Measurements from ENCODE around the gene AFAP1L2. TPM values are rescaled to one million over a fixed set of nuclear protein-coding genes. Genes with fewer than 3 reads are reported as not detected.

The AFAP1L2 gene
- total RNA-seq, 5 donors from 2014 or later (not counting 1 experiment from before 2014, with no cell fraction given) = 1.0 to 3.8 (median 2.1) TPM

DNA sequence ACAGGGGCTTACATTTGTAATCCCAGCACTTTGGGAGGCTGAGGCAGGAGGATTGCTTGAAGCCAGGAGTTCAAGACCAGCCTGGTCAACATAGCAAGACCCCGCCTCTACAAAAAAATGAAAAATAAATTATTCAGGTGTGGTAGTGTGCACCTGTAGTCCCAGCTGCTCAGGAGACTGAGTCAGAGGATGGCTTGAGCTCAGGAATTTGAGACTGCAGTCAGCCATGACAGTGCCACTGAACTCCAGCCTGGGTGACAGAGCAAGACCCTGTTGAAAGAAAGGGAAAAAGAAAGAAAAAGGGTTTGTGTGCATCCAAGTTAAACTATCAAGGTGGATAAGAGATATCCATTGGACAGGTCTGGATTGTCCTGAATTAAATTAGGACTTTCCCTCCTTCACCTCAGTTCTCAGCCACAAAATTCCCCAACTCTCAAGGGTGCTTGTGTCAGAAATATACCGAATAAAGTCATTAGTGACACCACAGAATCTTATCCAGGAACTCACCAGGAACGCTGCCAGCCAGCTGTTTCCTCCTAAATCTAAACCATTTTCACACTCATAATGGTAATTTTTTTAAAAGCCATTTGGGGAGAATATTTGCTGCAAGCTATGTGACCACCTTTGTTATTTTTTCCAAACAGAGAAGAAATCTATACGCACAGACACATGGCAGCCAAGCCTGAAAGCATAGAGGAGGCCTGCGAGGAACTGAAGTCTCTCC, 12.0 kb downstream of the AFAP1L2 start:
- WGBS (ENCODE audit: insufficient coverage) = 56% methylated on average over 2 of the region's 5 CpGs
- CTCF ChIA-PET = no interaction called here
- H3K4me1 Mint-ChIP-seq = peaks cover 0 to 4% (median 0%) of the 10 kb centered on the region in 3 donors
- no peaks in the 10 kb centered on the region for H3K36me3 ChIP-seq (ENCODE audit: control insufficient read depth in 2 of 2, extremely low read depth in 1 of 2, insufficient read depth in 1 of 2, low read length in 1 of 2)
- H3K27me3 ChIP-seq (replicated peaks in 1 of 2; ENCODE audit: control insufficient read depth in 2 of 2, extremely low read depth in 1 of 2, insufficient read depth in 2 of 2, low read length in 1 of 2) = peaks cover 0 to 40% of the 10 kb centered on the region in 2 experiments
- H3K4me3 Mint-ChIP-seq = no peak overlapping the region
- no peaks in the 10 kb centered on the region for H3K9me3 Mint-ChIP-seq
- POLR2A ChIA-PET = interaction anchor here in 1 of 2 donors (0.6 kb wide), 1 partner anchor 282 kb away, joined by 3 read pairs; no protein-coding TSS in a partner anchor
- H3K27ac ChIP-seq (ENCODE audit: low read length) = no peak overlapping the region
- H3K36me3 Mint-ChIP-seq = no peaks in the 10 kb centered on the region
- DNase-seq (no peak), ATAC-seq (replicated peaks in 1 of 4) (no peak)
- peaks cover 12 to 47% of the 10 kb centered on the region in 2 donors for H3K27me3 Mint-ChIP-seq
- no peak overlapping the region for H3K27ac Mint-ChIP-seq
- H3K9me3 ChIP-seq = no peaks in the 10 kb centered on the region
- H3K4me3 ChIP-seq (ENCODE audit: control insufficient read depth in 1 of 2, extremely low read depth in 1 of 2, low read length in 1 of 2) = no peak overlapping the region
- H3K4me1 ChIP-seq (ENCODE audit: control insufficient read depth in 1 of 2, extremely low read depth in 1 of 2, insufficient read depth in 2 of 2, low read length in 2 of 2) = no peaks in the 10 kb centered on the region

DNA sequence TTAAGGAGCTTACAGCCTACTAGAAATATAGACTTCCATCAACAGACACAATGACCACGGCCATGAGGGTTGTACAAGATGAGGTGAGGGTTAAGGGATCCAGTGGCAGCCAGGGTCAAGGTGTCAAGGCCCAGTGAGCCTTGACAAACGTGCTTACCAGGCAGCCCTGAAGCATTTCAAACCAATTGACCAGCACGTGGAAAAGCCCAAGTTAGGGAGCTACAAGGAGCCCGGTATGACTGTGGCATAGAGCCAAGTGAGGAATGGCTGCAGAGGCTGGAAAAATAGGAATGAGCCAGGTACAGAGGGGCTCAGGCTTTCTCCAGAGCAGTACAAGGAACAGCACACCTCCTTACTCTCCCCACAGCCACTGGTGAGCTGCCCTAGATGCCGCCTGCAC, 12.7 kb downstream of the AFAP1L2 start:
- no peak for DNase-seq
- Histone ChIP-seq H3K9me3 (no peaks in the 10 kb centered on the region), H3K36me3 (ENCODE audit: control insufficient read depth in 2 of 2, extremely low read depth in 1 of 2, insufficient read depth in 1 of 2, low read length in 1 of 2) (no peaks in the 10 kb centered on the region), H3K4me1 (ENCODE audit: control insufficient read depth in 1 of 2, extremely low read depth in 1 of 2, insufficient read depth in 2 of 2, low read length in 2 of 2) (no peaks in the 10 kb centered on the region), H3K4me3 (ENCODE audit: control insufficient read depth in 1 of 2, extremely low read depth in 1 of 2, low read length in 1 of 2) (no peak overlapping the region), H3K27me3 (replicated peaks in 1 of 2; ENCODE audit: control insufficient read depth in 2 of 2, extremely low read depth in 1 of 2, insufficient read depth in 2 of 2, low read length in 1 of 2) (peaks cover 0 to 40% of the 10 kb centered on the region in 2 experiments), H3K27ac (ENCODE audit: low read length) (no peak overlapping the region)
- Mint-ChIP-seq H3K36me3 (no peaks in the 10 kb centered on the region), H3K4me3 (no peak overlapping the region), H3K4me1 (no peaks in the 10 kb centered on the region), H3K27me3 (peaks cover 12 to 43% of the 10 kb centered on the region in 2 donors), H3K27ac (no peak overlapping the region), H3K9me3 (no peaks in the 10 kb centered on the region)
- POLR2A ChIA-PET = interaction anchor here in 1 of 2 donors (0.7 kb wide), 1 partner anchor 9 kb away, joined by 3 read pairs; no protein-coding TSS in a partner anchor
- WGBS (ENCODE audit: insufficient coverage) = 56% methylated on average over 2 of the region's 5 CpGs
- CTCF ChIA-PET = no interaction called here
- no peak for ATAC-seq (replicated peaks in 1 of 4)

DNA sequence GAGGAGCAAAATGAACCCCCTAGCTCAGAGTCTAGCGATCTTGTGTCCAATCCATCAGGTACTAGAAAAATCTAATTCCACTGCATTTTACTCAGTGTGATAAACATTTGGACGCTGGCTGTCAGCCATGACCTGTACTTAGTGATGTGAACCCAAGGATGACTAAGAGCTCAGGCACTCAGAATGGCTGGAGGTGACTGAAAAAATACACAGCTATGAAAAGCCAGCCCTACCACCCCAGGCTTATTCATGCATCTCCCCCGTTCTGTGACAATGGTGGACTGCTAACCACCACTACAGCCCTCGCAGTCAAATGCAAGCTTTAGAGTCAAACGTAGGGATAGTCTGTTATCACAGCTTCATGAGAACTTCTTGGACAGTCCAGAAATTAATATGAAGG, 14.9 kb downstream of the AFAP1L2 start:
- no peak for ATAC-seq (replicated peaks in 1 of 4)
- Histone ChIP-seq H3K9me3 (no peaks in the 10 kb centered on the region), H3K27me3 (replicated peaks in 1 of 2; ENCODE audit: control insufficient read depth in 2 of 2, extremely low read depth in 1 of 2, insufficient read depth in 2 of 2, low read length in 1 of 2) (peaks cover 0 to 39% of the 10 kb centered on the region in 2 experiments), H3K4me1 (ENCODE audit: control insufficient read depth in 1 of 2, extremely low read depth in 1 of 2, insufficient read depth in 2 of 2, low read length in 2 of 2) (no peaks in the 10 kb centered on the region), H3K36me3 (ENCODE audit: control insufficient read depth in 2 of 2, extremely low read depth in 1 of 2, insufficient read depth in 1 of 2, low read length in 1 of 2) (no peaks in the 10 kb centered on the region), H3K27ac (ENCODE audit: low read length) (no peak overlapping the region), H3K4me3 (ENCODE audit: control insufficient read depth in 1 of 2, extremely low read depth in 1 of 2, low read length in 1 of 2) (no peak overlapping the region)
- ChIA-PET CTCF (no interaction called here), POLR2A (no interaction called here)
- Mint-ChIP-seq H3K36me3 (no peaks in the 10 kb centered on the region), H3K27me3 (peaks cover 3 to 24% of the 10 kb centered on the region in 2 donors), H3K27ac (no peak overlapping the region), H3K9me3 (no peaks in the 10 kb centered on the region), H3K4me1 (no peaks in the 10 kb centered on the region), H3K4me3 (no peak overlapping the region)
- WGBS (ENCODE audit: insufficient coverage) = 60% methylated on average over 1 of the region's 5 CpGs
- DNase-seq = no peak

DNA sequence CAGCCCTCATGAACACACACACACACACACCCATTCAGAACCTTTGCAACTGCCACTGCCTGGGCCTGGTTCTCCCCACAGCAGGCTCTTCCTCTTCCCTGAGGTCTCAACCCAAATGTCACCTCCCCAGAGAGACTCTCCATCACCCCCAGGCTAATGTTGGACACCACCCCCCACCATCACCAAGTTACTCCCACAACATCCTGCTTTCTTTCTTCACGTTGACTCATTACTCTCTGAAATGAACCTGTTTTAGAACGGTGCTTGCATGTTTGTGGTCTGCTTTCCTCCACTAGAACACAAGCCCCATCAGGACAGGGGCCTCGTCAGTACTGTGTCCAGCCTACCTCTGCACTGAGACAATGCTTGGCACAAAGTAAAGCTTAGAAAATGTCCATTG, 16.0 kb downstream of the AFAP1L2 start:
- ChIA-PET POLR2A (no interaction called here), CTCF (interaction anchor here in 1 of 2 donors (0.5 to 0.9 kb wide), 2 partner anchors 17 to 286 kb away, joined by 5 to 6 read pairs; no protein-coding TSS in a partner anchor)
- H3K9me3 ChIP-seq = no peaks in the 10 kb centered on the region
- H3K4me1 ChIP-seq (ENCODE audit: control insufficient read depth in 1 of 2, extremely low read depth in 1 of 2, insufficient read depth in 2 of 2, low read length in 2 of 2) = no peaks in the 10 kb centered on the region
- Mint-ChIP-seq H3K9me3 (no peaks in the 10 kb centered on the region), H3K4me1 (no peaks in the 10 kb centered on the region), H3K36me3 (no peaks in the 10 kb centered on the region), H3K27me3 (peaks cover 0 to 14% of the 10 kb centered on the region in 2 donors), H3K4me3 (no peak overlapping the region), H3K27ac (no peak overlapping the region)
- no peaks in the 10 kb centered on the region for H3K36me3 ChIP-seq (ENCODE audit: control insufficient read depth in 2 of 2, extremely low read depth in 1 of 2, insufficient read depth in 1 of 2, low read length in 1 of 2)
- WGBS (ENCODE audit: insufficient coverage) = 20% methylated on average over 1 of the region's 3 CpGs
- H3K27ac ChIP-seq (ENCODE audit: low read length) = no peak overlapping the region
- no peak overlapping the region for H3K4me3 ChIP-seq (ENCODE audit: control insufficient read depth in 1 of 2, extremely low read depth in 1 of 2, low read length in 1 of 2)
- no peak for ATAC-seq (replicated peaks in 1 of 4)
- H3K27me3 ChIP-seq (replicated peaks in 1 of 2; ENCODE audit: control insufficient read depth in 2 of 2, extremely low read depth in 1 of 2, insufficient read depth in 2 of 2, low read length in 1 of 2) = peaks cover 0 to 29% of the 10 kb centered on the region in 2 experiments
- no peak for DNase-seq

DNA sequence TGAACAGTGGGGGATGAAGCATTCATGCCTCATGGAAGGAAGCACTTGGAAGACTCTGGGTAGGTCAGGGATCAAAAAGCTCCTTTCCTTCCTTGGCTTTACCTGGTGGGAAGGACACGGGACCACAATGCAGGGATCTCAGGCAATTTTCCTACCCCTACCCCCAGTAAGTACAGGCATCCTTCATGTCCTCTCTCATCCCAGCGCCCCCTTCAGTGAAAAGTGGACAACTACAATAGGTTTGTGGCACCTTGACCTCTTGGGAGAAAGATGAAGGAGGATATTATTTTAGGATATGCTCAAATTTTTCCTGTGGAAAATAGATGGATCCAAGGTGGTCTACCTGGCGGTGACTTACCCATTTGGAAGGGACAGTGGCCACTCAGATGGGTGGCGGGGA, 16.5 kb downstream of the AFAP1L2 start:
- no peaks in the 10 kb centered on the region for H3K9me3 Mint-ChIP-seq
- Histone ChIP-seq H3K27me3 (replicated peaks in 1 of 2; ENCODE audit: control insufficient read depth in 2 of 2, extremely low read depth in 1 of 2, insufficient read depth in 2 of 2, low read length in 1 of 2) (peaks cover 0 to 24% of the 10 kb centered on the region in 2 experiments), H3K4me3 (ENCODE audit: control insufficient read depth in 1 of 2, extremely low read depth in 1 of 2, low read length in 1 of 2) (no peak overlapping the region), H3K4me1 (ENCODE audit: control insufficient read depth in 1 of 2, extremely low read depth in 1 of 2, insufficient read depth in 2 of 2, low read length in 2 of 2) (no peaks in the 10 kb centered on the region), H3K9me3 (no peaks in the 10 kb centered on the region), H3K36me3 (ENCODE audit: control insufficient read depth in 2 of 2, extremely low read depth in 1 of 2, insufficient read depth in 1 of 2, low read length in 1 of 2) (no peaks in the 10 kb centered on the region), H3K27ac (ENCODE audit: low read length) (no peak overlapping the region)
- peaks cover 0 to 15% of the 10 kb centered on the region in 2 donors for H3K27me3 Mint-ChIP-seq
- no peak overlapping the region for H3K4me3 Mint-ChIP-seq
- no peak overlapping the region for H3K27ac Mint-ChIP-seq
- ATAC-seq (replicated peaks in 1 of 4) = no peak
- ChIA-PET POLR2A (no interaction called here), CTCF (interaction anchor here in 1 of 2 donors (0.9 kb wide), 1 partner anchor 17 kb away, joined by 5 read pairs; no protein-coding TSS in a partner anchor)
- no peaks in the 10 kb centered on the region for H3K4me1 Mint-ChIP-seq
- no peak for DNase-seq
- 85% methylated on average over 2 of the region's 4 CpGs for WGBS (ENCODE audit: insufficient coverage)
- H3K36me3 Mint-ChIP-seq = no peaks in the 10 kb centered on the region

DNA sequence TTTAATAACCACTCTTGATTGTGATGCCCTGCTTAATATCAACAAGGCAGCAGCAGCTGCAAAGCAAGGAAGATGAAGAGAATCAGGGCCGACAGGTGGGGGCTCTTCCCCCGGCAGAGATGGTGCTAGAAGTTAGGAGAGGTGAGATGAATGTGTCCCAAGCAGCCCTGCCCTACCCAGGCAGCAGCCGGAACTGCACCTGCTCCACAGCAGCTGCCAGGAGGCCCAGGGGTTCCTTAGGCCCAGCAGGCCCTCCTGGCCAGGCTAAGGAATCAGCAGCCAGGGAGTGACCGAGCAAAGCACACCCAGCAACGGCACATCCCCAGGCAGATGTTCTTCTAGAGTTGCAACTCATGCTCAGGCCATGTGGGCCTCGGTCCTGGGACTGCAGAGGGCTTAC, 17.9 kb downstream of the AFAP1L2 start:
- H3K36me3 ChIP-seq (ENCODE audit: control insufficient read depth in 2 of 2, extremely low read depth in 1 of 2, insufficient read depth in 1 of 2, low read length in 1 of 2) = no peaks in the 10 kb centered on the region
- H3K9me3 Mint-ChIP-seq = no peaks in the 10 kb centered on the region
- H3K4me1 Mint-ChIP-seq = no peaks in the 10 kb centered on the region
- 78% methylated on average over 3 of the region's 6 CpGs for WGBS (ENCODE audit: insufficient coverage)
- H3K27ac ChIP-seq (ENCODE audit: low read length) = no peak overlapping the region
- peaks cover 0 to 20% of the 10 kb centered on the region in 2 experiments for H3K27me3 ChIP-seq (replicated peaks in 1 of 2; ENCODE audit: control insufficient read depth in 2 of 2, extremely low read depth in 1 of 2, insufficient read depth in 2 of 2, low read length in 1 of 2)
- H3K9me3 ChIP-seq = no peaks in the 10 kb centered on the region
- ATAC-seq (replicated peaks in 1 of 4) = no peak
- no peaks in the 10 kb centered on the region for H3K4me1 ChIP-seq (ENCODE audit: control insufficient read depth in 1 of 2, extremely low read depth in 1 of 2, insufficient read depth in 2 of 2, low read length in 2 of 2)
- H3K27ac Mint-ChIP-seq = no peak overlapping the region
- peaks cover 0 to 11% of the 10 kb centered on the region in 2 donors for H3K27me3 Mint-ChIP-seq
- ChIA-PET CTCF (no interaction called here), POLR2A (interaction anchor here in 1 of 2 donors (0.7 kb wide), 1 partner anchor 309 kb away, joined by 4 read pairs; no protein-coding TSS in a partner anchor)
- no peak for DNase-seq
- H3K4me3 ChIP-seq (ENCODE audit: control insufficient read depth in 1 of 2, extremely low read depth in 1 of 2, low read length in 1 of 2) = no peak overlapping the region
- H3K4me3 Mint-ChIP-seq = no peak overlapping the region
- H3K36me3 Mint-ChIP-seq = no peaks in the 10 kb centered on the region

Data from T-cell (primary cell).